ENCODE results near the gene IP6K3. TPM values are rescaled to one million over a fixed set of nuclear protein-coding genes. Genes with fewer than 3 reads are reported as not detected.

IP6K3 gene
- total RNA-seq, 4 donors from 2014 or later = 0.32 to 5.5 (median 2.8) TPM

- no CpG with 5 or more reads among the region's 5 CpGs for WGBS, 2 donors (ENCODE audit: low coverage in 1 of 2)
- Histone ChIP-seq H3K4me3 (no peak overlapping the region), H3K4me1 (no peaks in the 10 kb centered on the region), H3K9me3 (no peaks in the 10 kb centered on the region), H3K27ac (no peak overlapping the region), H3K36me3 (peaks cover 0 to 4% of the 10 kb centered on the region in 2 donors), H3K27me3 (peaks cover 27% of the 10 kb centered on the region)
- ATAC-seq = no peak
- no peak for TF ChIP-seq POLR2A (IDR thresholded peaks at IDR 0.05)
- TF ChIP-seq EP300 (IDR thresholded peaks at IDR 0.05) = no peak
Observed at GRCh38 chr6:33738879-33739278, 7.8 kb downstream of the IP6K3 start.

GRCh38 chr6:33738153-33738552, 8.6 kb downstream of the IP6K3 start:
- no peak overlapping the region for H3K27ac ChIP-seq
- 87 to 93% methylated on average over 3 to 6 of the region's 9 CpGs for WGBS, 2 donors (ENCODE audit: low coverage in 1 of 2)
- TF ChIP-seq POLR2AphosphoS5 (IDR thresholded peaks at IDR 0.05) (no peak), CTCF (IDR thresholded peaks at IDR 0.05) (no peak), EP300 (IDR thresholded peaks at IDR 0.05) (no peak), POLR2A (IDR thresholded peaks at IDR 0.05) (no peak)
- H3K27me3 ChIP-seq = peaks cover 21% of the 10 kb centered on the region
- peaks cover 0 to 4% of the 10 kb centered on the region in 2 donors for H3K36me3 ChIP-seq
- no peaks in the 10 kb centered on the region for H3K9me3 ChIP-seq
- no peaks in the 10 kb centered on the region for H3K4me1 ChIP-seq
- ATAC-seq = no peak
- no peak overlapping the region for H3K4me3 ChIP-seq

GRCh38 chr6:33737267-33738026, 9.3 kb downstream of the IP6K3 start:
- H3K36me3 ChIP-seq = peaks cover 0 to 4% of the 10 kb centered on the region in 2 donors
- H3K9me3 ChIP-seq = no peaks in the 10 kb centered on the region
- H3K27me3 ChIP-seq = peaks cover 14% of the 10 kb centered on the region
- no peak overlapping the region for H3K27ac ChIP-seq
- no peak overlapping the region for H3K4me3 ChIP-seq
- H3K4me1 ChIP-seq = no peaks in the 10 kb centered on the region
- no peak for ATAC-seq
- 0% methylated on average over 1 of the region's 15 CpGs; no CpG with 5 or more reads in 1 of the 2 donors for WGBS, 2 donors (ENCODE audit: low coverage in 1 of 2)
- peak; percentile 34 for TF ChIP-seq POLR2AphosphoS5 (IDR thresholded peaks at IDR 0.05)
- no peak for TF ChIP-seq EP300 (IDR thresholded peaks at IDR 0.05)

DNA sequence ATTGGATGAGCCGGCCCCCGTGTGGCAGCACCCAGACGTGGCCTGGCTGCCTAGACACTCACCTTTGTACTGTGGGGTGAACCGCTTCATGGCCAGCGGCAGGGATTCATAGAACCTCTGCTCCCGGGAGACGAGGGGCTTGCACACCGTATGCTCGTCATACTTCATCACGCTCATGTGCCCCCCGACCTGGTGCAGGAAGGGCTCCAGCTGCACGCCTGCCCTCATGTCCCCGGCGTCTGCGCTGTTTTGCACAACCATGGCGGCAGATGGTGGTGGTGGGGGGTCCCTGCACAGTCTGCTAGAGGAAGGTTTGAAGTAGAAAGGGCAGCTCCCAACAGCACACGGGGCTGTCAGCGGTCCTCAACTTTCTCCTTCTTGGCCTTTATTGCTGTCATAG, 11.5 kb downstream of the IP6K3 start:
- H3K4me3 ChIP-seq = no peak overlapping the region
- H3K27ac ChIP-seq = no peak overlapping the region
- H3K4me1 ChIP-seq = no peaks in the 10 kb centered on the region
- no peaks in the 10 kb centered on the region for H3K9me3 ChIP-seq
- H3K27me3 ChIP-seq = no peaks in the 10 kb centered on the region
- no peak for ATAC-seq
- peaks cover 0 to 4% of the 10 kb centered on the region in 2 donors for H3K36me3 ChIP-seq
- TF ChIP-seq POLR2A (IDR thresholded peaks at IDR 0.05) (no peak), POLR2AphosphoS5 (IDR thresholded peaks at IDR 0.05) (no peak), EP300 (IDR thresholded peaks at IDR 0.05) (no peak), CTCF (IDR thresholded peaks at IDR 0.05) (no peak)
- 40% methylated on average over 1 of the region's 18 CpGs; no CpG with 5 or more reads in 1 of the 2 donors for WGBS, 2 donors (ENCODE audit: low coverage in 1 of 2)

DNA sequence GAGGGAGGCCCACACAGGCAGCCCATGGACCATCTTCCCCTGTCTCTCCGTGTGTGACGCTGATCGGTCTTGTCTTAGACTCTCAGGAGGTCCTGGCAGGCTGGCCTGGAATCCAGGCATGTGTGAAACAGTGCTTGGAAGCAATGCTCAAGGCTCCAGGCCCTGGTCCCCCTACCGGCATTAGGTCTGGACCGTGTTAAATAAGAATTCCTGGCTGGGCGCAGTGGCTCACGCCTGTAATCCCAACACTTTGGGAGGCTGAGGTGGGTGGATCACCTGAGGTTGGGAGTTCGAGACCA, 13.0 kb downstream of the IP6K3 start:
- no peaks in the 10 kb centered on the region for H3K27me3 ChIP-seq
- no peaks in the 10 kb centered on the region for H3K9me3 ChIP-seq
- WGBS, 2 donors (ENCODE audit: low coverage in 1 of 2) = no CpG with 5 or more reads among the region's 8 CpGs
- H3K4me1 ChIP-seq = no peaks in the 10 kb centered on the region
- no peak overlapping the region for H3K27ac ChIP-seq
- ATAC-seq = no peak
- H3K4me3 ChIP-seq = no peak overlapping the region
- no peak for TF ChIP-seq CTCF (IDR thresholded peaks at IDR 0.05)
- no peak for TF ChIP-seq EP300 (IDR thresholded peaks at IDR 0.05)
- TF ChIP-seq POLR2AphosphoS5 (IDR thresholded peaks at IDR 0.05) = no peak
- TF ChIP-seq POLR2A (IDR thresholded peaks at IDR 0.05) = no peak
- H3K36me3 ChIP-seq = peaks cover 0 to 1% of the 10 kb centered on the region in 2 donors
